Raji (cell line): ENCODE results near the gene RNF149.

Source experiments
- POLR2A ChIP-seq: IDR thresholded peaks from 2 replicates; pipeline ENCODE4 v1.6.1; 2011; ENCODE audit warnings: low read depth, low read length, control low read depth; ENCODE audit not compliant: insufficient read depth

RNF149 gene

GRCh38 chr2:101253013-101253702, 55.3 kb downstream of the RNF149 start:
- TF ChIP-seq POLR2A, result no peak; the same call in 1 of the 2 replicates

DNA sequence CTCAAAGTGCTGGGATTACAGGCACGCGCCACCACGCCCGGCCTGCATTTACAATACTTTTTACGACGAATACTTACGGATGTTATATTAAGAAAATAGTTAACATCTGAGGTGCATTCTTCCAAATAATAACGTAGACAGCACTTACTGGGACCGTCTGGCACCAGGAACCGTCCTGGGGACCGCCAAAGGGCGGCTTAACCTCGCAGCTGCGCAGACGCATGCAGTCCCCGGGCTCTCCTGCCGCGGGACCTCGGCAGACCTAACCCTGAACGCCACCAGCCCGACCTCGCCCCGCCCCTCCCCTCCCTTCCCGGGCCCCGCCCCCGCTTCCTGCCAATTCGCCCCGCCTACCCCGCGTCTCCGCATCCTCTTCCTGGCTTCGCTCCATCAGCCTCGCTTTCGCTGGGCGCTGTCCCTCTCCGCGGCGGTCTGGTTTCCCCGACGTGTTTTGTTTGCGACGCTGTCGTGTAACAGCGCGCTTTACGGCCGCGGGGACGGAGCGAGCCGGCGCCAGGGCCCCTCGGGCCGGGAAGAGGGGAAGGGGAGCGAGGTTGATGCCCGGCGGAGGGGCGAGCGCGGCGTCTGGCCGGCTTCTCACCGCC, 56.0 kb downstream of the RNF149 start, which contains the start of gene CNOT11:
Gene CNOT11, plus strand, starts transcription at position 479 of the 605 bp plus-strand sequence. Its CDS starts 79 bp downstream, at position 558.
- TF ChIP-seq POLR2A, result peak; percentile 95

- no peak for TF ChIP-seq POLR2A
Observed at GRCh38 chr2:101251844-101252407, 56.6 kb downstream of the RNF149 start.

GRCh38 chr2:101249826-101250225, 58.7 kb downstream of the RNF149 start:
- TF ChIP-seq POLR2A, result no peak

- no peak for TF ChIP-seq POLR2A
Observed at GRCh38 chr2:101241158-101241557, 67.3 kb downstream of the RNF149 start.

DNA sequence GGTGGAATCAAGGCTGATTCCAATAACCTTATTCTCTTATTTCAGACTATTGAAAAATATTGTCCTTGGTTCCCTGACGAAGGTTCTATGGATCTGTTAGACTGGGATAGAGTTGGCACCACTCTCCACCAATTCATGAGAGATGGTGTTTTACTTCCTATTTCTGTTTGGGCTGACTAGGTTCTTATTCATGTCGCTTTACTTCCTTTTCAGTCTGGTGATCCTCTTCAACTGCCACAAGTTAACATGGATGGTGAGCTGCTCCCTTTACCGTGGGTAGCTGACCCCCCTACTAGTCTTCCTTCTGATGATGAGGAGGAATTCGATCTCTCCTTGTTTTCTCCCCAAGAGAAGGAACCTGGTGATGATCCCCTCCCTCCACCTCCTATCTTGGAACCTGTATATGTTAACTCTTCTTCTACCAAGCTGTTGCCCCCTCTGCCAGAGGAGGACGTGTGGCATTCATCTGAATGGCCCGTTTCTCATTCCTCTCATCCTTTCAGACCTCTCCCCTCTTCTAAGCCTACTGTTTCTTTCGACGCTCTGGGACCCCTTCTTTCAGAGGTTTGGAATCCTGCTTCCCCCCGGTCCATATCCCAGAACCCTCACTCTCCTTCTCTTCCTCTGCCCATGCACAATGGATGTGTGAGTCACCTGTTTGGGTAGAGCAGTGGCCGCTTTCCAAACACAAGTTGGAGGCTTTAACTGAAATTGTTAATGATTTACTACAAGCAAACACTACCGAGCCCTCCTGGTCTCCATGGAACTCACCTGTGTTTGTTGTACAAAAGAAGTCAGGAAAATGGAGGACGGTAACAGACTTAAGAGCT, 69.4 kb downstream of the RNF149 start:
- TF ChIP-seq POLR2A, result no peak

DNA sequence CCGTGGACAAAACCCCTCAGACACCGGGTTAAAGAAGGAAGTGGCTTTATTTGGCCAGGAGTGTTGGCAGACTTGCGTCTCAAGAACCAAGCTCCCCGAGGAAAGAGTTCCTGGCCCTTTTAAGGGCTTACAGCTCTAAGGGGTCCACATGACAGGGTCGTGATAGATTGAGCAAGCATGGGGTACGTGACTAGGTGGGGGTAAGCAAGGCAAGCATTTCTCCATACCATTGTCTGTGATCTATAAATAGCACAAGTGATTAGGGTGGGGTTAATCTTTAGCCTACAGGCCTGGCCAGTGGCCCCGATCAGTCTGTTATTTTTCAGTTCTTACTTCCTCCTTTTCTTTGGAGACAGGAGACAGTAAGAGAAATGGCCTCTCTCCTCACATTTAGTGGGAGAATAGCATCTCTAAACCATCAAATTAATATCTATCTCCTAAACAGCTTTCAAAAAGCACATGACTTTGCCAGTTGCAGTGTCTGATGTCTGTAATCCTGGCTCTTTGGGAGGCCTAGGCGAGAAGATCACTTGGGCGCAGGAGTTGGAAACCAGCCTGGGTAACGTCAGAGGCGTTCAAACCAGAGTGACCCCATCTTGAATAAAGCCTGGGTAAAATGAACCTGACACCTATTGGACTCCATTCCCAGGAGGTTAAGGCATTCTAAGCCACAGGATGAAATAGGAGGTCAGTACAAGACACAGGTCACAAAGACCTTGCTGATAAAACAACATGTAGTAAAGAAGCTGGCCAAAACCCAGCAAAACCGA, 74.1 kb downstream of the RNF149 start:
- no peak for TF ChIP-seq POLR2A

DNA sequence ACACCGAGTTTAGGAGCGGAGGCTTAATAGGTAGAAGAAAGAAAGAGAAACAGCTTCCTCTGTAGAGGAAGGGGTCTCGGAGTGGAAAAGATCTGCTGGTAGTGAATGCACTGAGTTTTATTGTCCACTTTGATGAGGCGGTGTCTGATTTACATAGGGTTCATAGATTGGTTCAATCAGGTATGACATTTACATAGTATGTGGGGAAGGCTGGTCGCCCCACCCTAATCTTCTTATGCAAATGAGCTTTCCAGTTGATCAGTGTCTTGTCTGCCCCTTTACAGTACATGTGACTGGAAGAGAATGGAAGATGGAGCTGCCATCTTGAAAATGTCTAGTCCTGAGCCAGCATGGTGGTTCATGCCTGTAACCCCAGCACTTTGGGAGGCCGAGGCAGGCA, 75.7 kb downstream of the RNF149 start:
- TF ChIP-seq POLR2A, result no peak

DNA sequence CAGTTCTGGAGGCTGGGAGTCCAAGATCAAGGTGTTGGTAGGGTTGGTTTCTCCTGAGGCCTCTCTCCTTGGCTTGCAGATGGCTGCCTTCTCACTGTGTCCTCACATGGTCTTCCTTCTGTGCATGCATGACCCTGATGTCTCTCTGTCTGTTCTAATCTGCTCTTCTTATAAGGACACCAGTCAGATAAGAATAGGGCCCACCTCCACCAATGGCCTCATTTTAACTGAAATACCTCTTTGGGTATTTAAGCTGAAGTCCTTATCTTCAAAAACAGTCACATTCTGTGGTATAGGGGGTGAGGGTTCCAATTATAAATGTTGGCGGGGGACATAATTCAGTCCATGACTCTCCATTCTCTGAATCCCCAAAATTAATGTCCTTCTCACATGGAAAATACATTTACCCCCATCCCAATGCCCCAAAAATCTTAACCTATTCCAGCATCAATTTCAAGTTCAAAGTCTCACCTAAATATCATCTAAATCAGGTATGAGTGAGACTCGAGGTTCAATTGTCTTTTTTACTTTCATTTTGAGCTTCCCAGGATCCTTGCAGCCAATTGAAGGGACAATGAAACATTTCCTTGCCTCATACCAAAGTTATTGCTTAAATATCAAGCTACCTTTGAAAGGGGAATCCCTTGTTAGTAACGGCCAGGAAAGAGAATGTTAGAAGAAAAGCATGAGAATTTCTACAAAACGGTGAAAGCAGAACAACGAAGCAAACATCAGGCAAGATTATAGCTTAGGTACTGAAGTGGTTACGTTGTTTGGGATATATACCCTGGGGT, 76.4 kb downstream of the RNF149 start:
- TF ChIP-seq POLR2A, result no peak

- no peak for TF ChIP-seq POLR2A
Observed at GRCh38 chr2:101231240-101231639, 77.3 kb downstream of the RNF149 start.

DNA sequence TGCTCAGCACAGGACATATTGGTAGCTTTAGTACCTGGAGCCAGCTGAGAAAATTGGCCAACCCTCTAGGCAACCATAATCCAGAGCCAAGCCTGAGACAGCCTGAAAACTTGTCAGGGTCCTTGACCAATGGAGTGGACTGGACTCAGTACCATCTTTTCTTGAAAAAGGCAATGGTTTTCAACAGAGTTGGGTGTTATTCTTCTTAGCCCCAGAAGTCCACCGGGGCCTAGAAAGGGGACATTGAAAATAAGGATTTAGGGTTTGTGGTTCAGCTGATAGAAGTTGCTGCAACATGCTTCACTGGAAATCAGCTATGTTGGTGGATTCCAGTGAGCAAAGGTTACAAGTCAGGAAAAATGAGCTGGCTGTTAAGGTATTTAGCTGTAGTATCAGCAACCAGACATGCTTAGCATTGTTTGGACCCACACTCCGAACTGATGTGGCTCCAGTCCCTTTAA, 77.9 kb downstream of the RNF149 start:
- TF ChIP-seq POLR2A, result no peak
